Osteocyte (in vitro differentiated cells): ENCODE data around the gene PRSS1. TPM values are rescaled to one million over a fixed set of nuclear protein-coding genes. Genes with fewer than 3 reads are reported as not detected.

Experiments
- DNase-seq: peaks from one replicate; pipeline ENCODE4 v3.0.0; 2021; ENCODE audit warnings: mixed read lengths; ENCODE audit not compliant: unreplicated experiment; ENCODE audit errors: extremely low spot score
- H3K27ac Mint-ChIP-seq: one replicate; pipeline ENCODE4 v1.8.0; 2021; ENCODE audit warnings: mild to moderate bottlenecking, mixed read lengths; ENCODE audit not compliant: unreplicated experiment
- H3K27me3 Mint-ChIP-seq: one replicate; pipeline ENCODE4 v1.8.0; 2021; ENCODE audit warnings: mixed read lengths; ENCODE audit not compliant: unreplicated experiment
- H3K36me3 Mint-ChIP-seq: one replicate; pipeline ENCODE4 v1.8.0; 2021; ENCODE audit warnings: mixed read lengths; ENCODE audit not compliant: unreplicated experiment
- H3K4me1 Mint-ChIP-seq: one replicate; pipeline ENCODE4 v1.8.0; 2021; ENCODE audit warnings: mixed read lengths; ENCODE audit not compliant: unreplicated experiment
- H3K4me3 Mint-ChIP-seq: one replicate; pipeline ENCODE4 v1.8.0; 2021; ENCODE audit warnings: mild to moderate bottlenecking, moderate library complexity, mixed read lengths; ENCODE audit not compliant: unreplicated experiment
- H3K9me3 Mint-ChIP-seq: one replicate; pipeline ENCODE4 v1.8.0; 2021; ENCODE audit warnings: mixed read lengths; ENCODE audit not compliant: unreplicated experiment
- total RNA-seq: library from RNA; stranded (reverse); gene quantifications from 2 replicates; pipeline ENCODE4 v1.2.1, GENCODE V29; 2021
- TF ChIP-seq, protein P1 (sequence below): fragments of 200-600 bp; sonication (generic); IDR thresholded peaks from 2 replicates; pipeline ENCODE4 v1.5.0; 2021; ENCODE audit warnings: antibody characterized with exemption, mild to moderate bottlenecking, moderate library complexity

PRSS1 gene
- total RNA-seq, 1 donor from 2014 or later, result not detected

GRCh38 chr7:142789441-142789840 is 40.2 kb downstream of the PRSS1 start:
- H3K36me3 Mint-ChIP-seq, result no peaks in the 10 kb centered on the region
- peaks cover 34% of the 10 kb centered on the region for H3K27me3 Mint-ChIP-seq
- no peaks in the 10 kb centered on the region for H3K9me3 Mint-ChIP-seq

GRCh38 chr7:142790056-142790455 is 40.8 kb downstream of the PRSS1 start:
- Mint-ChIP-seq H3K27me3 (peaks cover 40% of the 10 kb centered on the region), H3K4me3 (no peak overlapping the region), H3K27ac (no peak overlapping the region), H3K4me1 (no peaks in the 10 kb centered on the region), H3K9me3 (no peaks in the 10 kb centered on the region), H3K36me3 (no peaks in the 10 kb centered on the region)
- DNase-seq, result no peak
- TF ChIP-seq, protein P1, sequence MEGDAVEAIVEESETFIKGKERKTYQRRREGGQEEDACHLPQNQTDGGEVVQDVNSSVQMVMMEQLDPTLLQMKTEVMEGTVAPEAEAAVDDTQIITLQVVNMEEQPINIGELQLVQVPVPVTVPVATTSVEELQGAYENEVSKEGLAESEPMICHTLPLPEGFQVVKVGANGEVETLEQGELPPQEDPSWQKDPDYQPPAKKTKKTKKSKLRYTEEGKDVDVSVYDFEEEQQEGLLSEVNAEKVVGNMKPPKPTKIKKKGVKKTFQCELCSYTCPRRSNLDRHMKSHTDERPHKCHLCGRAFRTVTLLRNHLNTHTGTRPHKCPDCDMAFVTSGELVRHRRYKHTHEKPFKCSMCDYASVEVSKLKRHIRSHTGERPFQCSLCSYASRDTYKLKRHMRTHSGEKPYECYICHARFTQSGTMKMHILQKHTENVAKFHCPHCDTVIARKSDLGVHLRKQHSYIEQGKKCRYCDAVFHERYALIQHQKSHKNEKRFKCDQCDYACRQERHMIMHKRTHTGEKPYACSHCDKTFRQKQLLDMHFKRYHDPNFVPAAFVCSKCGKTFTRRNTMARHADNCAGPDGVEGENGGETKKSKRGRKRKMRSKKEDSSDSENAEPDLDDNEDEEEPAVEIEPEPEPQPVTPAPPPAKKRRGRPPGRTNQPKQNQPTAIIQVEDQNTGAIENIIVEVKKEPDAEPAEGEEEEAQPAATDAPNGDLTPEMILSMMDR, result no peak

More at GRCh38 chr7:142789441-142789840, 40.2 kb downstream of the PRSS1 start:
- no peaks in the 10 kb centered on the region for H3K4me1 Mint-ChIP-seq
- TF ChIP-seq, protein P1, result no peak
- H3K4me3 Mint-ChIP-seq, result no peak overlapping the region
- no peak for DNase-seq
- no peak overlapping the region for H3K27ac Mint-ChIP-seq

DNA sequence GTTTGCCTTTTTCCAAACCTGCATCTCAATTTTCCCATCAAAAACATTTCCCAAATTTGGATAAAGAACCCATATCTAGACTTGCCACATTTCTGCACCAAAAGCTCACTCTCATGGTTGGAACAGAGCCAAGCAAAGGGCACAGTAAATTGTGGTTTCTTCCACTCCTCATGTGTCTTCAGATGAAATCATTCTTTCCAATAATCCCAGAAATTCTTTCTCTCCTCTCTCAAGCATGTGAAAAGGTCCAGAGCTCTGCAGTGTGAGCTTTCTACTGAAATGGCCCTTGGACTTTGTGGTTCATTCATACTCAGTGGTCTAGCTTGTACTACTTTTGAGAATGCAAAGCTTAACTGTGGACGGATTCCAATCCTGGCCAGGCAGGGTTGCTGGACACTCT is 41.3 kb downstream of the PRSS1 start:
- Mint-ChIP-seq H3K27me3 (peaks cover 43% of the 10 kb centered on the region), H3K27ac (no peak overlapping the region), H3K4me3 (no peak overlapping the region), H3K4me1 (no peaks in the 10 kb centered on the region), H3K36me3 (no peaks in the 10 kb centered on the region), H3K9me3 (no peaks in the 10 kb centered on the region)
- no peak for DNase-seq
- TF ChIP-seq, protein P1, result no peak

DNA sequence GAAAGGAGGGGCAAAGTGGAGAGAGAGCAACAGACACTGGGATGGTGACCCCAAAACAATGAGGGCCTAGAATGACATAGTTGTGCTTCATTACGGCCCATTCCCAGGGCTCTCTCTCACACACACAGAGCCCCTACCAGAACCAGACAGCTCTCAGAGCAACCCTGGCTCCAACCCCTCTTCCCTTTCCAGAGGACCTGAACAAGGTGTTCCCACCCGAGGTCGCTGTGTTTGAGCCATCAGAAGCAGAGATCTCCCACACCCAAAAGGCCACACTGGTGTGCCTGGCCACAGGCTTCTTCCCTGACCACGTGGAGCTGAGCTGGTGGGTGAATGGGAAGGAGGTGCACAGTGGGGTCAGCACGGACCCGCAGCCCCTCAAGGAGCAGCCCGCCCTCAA is 42.2 kb downstream of the PRSS1 start:
- Mint-ChIP-seq H3K27ac (no peak overlapping the region), H3K36me3 (no peaks in the 10 kb centered on the region), H3K27me3 (peaks cover 53% of the 10 kb centered on the region), H3K9me3 (no peaks in the 10 kb centered on the region), H3K4me1 (peaks cover 3% of the 10 kb centered on the region), H3K4me3 (no peak overlapping the region)
- no peak for DNase-seq
- TF ChIP-seq, protein P1, result no peak

DNA sequence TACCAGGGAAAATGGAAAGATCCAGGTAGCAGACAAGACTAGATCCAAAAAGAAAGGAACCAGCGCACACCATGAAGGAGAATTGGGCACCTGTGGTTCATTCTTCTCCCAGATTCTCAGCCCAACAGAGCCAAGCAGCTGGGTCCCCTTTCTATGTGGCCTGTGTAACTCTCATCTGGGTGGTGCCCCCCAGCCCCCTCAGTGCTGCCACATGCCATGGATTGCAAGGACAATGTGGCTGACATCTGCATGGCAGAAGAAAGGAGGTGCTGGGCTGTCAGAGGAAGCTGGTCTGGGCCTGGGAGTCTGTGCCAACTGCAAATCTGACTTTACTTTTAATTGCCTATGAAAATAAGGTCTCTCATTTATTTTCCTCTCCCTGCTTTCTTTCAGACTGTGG is 42.9 kb downstream of the PRSS1 start:
- TF ChIP-seq, protein P1, result no peak
- Mint-ChIP-seq H3K36me3 (no peaks in the 10 kb centered on the region), H3K4me3 (no peak overlapping the region), H3K4me1 (peaks cover 6% of the 10 kb centered on the region), H3K9me3 (no peaks in the 10 kb centered on the region), H3K27me3 (peaks cover 54% of the 10 kb centered on the region), H3K27ac (no peak overlapping the region)
- no peak for DNase-seq
